GM10847 (cell line): ENCODE data around the gene FBLN1.

ENCODE experiments used
- POLR2A ChIP-seq: IDR thresholded peaks from 2 replicates; pipeline ENCODE4 v1.6.1; 2011; ENCODE audit not compliant: insufficient read length; ENCODE audit errors: extremely low read depth

Gene FBLN1

DNA sequence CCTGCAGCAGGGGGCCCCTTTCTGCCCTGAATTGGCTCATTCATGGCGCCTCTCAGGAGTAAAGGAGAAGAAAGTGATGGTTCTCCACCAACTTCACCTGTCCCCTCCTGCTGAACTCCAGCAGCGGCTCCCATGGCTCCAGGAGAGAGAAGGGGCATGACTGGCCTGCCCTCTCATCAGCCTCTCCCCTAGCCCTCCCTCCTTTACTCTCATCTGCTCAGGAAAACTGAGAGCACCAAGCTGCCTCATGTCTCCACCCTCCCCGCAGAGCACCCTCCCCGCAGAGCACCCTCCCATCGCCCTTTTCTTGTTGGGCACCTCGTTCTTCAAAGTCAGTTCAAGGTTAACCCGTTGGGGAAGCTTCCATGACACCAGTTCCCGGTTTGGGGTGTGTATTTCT, 86.9 kb downstream of the FBLN1 start:
- TF ChIP-seq POLR2A, result no peak

DNA sequence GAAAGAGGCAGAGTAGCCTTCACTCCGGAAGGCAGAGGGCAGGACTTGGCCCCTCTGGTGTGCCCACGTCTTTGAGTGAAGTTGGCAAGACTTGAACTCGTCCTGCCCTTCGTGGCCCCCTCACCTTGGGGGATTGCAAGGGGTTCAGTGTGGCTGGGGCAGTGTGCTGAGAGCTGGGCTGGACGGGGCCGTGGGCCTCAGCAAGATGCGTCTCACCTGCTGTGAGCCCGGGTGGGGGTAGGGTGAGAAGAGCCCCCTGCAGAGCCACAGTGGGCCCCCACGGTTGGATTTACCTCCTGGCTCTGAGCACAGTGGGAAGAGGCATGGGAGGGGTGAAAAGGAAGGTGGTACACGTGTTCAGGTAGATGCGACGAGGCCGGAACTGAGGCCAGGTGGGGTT, 87.6 kb downstream of the FBLN1 start:
- no peak for TF ChIP-seq POLR2A

- no peak for TF ChIP-seq POLR2A
Observed at GRCh38 chr22:45594123-45594941, 91.6 kb downstream of the FBLN1 start.

- TF ChIP-seq POLR2A, result no peak
Observed at GRCh38 chr22:45597460-45598192, 94.9 kb downstream of the FBLN1 start.

- no peak for TF ChIP-seq POLR2A
Observed at GRCh38 chr22:45598596-45599217, 96.0 kb downstream of the FBLN1 start.

DNA sequence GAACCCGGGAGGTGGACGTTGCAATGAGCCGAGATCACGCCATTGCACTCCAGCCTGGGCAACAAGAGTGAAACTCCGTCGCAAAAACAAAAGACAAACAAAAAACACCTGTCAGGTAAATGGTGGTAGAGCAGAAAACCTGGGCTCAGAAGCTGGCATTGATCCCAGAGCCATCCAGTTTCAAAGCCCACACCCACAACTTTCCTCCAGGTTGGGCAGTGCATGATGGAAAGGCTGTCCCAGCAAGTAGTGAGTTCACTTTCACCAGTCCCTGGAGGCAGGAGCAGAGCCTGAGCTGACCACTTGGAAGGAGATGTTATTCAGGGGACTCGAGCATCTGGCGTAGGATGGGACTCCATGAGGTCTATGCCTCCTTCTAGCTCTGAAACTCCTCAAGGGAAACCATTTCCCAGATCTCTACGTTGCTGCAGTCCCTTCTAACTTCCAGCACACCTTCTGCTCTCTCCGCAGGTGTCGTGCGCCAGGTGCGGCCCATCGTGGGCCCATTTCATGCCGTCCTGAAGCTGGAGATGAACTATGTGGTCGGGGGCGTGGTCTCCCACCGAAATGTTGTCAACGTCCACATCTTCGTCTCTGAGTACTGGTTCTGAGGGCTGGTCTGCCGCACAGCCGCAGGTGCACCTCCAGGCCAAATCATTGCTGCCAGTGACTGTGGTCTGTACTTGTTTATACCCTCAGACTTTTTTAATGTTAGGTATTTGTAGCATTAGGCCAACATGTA, 97.3 kb downstream of the FBLN1 start:
- TF ChIP-seq POLR2A, result no peak

GRCh38 chr22:45600790-45601730, 98.4 kb downstream of the FBLN1 start:
- no peak for TF ChIP-seq POLR2A

DNA sequence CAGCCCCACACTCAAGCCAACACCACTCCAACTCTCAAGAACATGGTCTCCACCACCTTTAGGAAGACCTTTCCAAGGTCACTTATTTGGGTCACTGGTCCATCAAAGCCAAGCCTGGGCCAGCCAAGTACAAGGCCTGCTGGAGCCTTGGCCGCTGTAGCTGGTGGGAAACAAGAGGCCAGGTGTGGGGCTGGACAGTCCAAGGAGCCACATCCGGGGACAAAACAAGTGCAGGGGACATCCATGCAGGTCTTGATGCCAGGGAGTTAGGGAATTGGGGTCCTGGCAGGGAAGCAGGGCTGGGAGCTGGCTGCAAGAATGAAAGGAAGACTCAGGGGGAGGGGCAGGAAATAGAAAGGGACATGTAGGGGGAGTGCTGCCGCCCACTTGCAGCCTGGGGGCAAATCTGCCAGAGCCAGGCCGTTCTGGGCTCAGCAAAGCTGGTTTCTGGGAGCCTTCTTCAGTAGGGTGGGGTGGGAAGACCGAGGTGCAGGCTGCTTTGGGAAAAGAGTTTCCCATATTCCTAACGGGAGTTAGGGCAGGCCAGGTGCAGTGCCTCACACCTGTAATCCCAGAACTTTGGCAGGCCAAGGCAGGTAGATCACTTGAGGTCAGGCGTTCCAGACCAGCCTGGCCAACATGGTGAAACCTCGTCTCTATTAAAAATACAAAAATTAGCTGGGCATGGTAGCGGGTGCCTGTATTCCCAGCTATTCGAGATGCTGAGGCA, 99.5 kb downstream of the FBLN1 start:
- no peak for TF ChIP-seq POLR2A

DNA sequence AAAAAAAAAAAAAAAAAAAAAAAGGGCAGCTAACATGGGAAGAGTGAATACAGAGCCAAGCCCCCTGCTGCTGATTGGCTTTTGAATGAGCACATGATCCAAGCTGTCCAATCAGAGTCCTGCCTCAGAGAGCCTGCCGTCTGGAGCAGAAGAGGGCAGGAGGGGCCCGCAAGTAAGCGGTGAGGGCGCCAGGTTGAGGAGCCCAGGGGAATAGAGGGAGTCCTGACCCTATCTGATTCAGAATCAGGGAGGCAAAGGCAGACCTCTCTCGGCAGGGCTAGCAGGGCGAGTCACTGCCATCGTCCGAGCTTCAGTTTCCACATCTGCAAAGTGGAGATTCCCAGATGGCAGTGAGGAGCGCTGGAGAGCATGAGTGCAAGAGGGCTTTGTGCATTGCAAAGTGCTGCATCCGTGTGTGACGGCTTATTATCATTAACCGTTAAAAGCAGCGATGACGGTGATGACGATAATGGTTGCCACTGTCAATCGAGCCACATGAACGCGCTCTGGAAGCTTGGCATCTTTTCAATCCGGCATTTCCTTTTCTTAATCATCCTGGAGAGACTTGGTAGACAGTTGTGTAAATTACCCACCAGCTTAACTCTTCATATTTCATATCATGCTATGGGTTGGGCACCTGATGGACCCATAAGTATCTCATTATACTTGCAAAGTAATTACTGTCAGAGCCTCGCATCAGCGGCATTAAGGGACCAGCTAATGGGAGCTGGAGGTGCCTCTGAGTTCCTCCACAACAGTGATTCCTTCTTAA, 100.3 kb downstream of the FBLN1 start:
- TF ChIP-seq POLR2A, result no peak

- no peak for TF ChIP-seq POLR2A
Observed at GRCh38 chr22:45603619-45604018, 100.9 kb downstream of the FBLN1 start.

DNA sequence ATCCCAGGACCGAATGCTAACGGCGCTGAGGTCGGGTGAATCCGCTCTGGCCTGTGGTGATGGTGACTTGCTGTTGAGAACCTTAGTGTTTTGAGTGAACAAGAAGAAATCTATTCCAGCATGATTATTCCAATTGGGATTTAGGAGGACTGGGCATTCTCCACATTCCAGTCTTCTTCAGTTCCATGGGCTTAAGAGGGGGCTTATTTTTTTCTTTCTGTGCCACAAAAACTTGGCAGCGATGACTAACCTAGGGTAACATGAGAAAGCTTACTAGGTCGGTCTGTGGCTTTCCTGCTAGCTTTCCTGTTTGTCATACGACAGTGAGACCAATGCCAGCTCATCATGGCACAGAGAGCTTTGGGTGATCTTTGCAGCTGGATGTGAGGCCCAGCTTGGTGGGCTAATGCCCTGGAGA, 106.1 kb downstream of the FBLN1 start:
- TF ChIP-seq POLR2A, result no peak

DNA sequence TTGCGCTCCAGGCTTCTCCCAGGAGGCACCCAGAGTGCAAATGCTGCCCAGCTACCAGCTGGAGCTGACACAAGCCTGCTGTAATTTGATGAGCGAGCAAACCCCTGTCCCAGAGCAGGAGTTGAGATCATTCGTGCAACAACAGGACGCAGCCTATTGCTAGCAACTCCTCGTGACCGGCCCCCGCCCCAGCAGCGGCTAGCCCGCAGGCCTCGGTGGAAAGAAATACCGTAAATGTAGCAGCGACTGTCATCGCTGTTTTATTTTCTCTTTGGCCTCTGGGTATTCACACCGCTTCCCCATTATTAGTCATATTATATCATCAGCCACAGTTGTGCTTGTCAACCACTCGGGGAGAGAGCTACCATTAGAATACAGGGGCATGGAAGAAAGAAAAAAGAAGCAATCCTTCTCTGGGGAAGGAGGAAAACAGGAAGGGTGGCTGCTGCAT, 109.8 kb downstream of the FBLN1 start:
- TF ChIP-seq POLR2A, result no peak

DNA sequence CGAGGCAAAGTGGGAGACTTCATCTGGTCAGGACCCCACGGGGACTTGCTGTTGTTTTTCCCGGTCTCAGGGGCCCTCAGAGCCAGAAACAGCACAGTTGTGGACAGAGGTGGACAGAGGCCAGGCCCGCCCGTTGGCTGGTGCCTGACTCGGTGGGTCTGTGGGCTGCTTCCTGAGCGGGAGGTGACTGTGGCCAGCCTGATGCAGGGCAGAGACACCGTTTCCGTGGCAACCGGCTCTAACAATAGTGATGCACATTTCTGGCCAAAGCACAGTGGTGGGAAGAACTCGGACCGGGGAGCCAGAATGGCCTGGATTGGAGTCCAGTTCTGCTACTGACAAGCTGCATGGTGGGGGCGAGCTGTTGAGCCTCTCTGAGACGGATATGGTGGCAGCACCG, 110.3 kb downstream of the FBLN1 start:
- no peak for TF ChIP-seq POLR2A
